SU-DHL-6 (cell line): ENCODE measurements around the gene CDK10.

Experiments used
- H2AFZ ChIP-seq: fragments of 200-600 bp; sonication (generic); 2 replicates; pipeline ENCODE4 v1.6.1; 2014; ENCODE audit warnings: low read depth, mild to moderate bottlenecking, moderate library complexity, mixed read lengths, antibody characterized with exemption, low read length; ENCODE audit not compliant: severe bottlenecking
- H3F3A ChIP-seq: fragments of 200-600 bp; shearing (Covaris generic); 2 replicates; pipeline ENCODE4 v1.6.0; 2016; ENCODE audit warnings: antibody characterized with exemption, mild to moderate bottlenecking; ENCODE audit not compliant: insufficient read depth
- H3K27ac ChIP-seq: fragments of 200-600 bp; sonication (generic); 2 replicates; pipeline ENCODE4 v1.5.1; 2016; ENCODE audit warnings: low read depth, mild to moderate bottlenecking, low read length, moderate library complexity, mixed read lengths
- H3K27me3 ChIP-seq: fragments of 200-600 bp; sonication (generic), shearing (Covaris generic); 2 replicates; pipeline ENCODE4 v1.6.0; 2014; ENCODE audit warnings: mild to moderate bottlenecking, low read length
- H3K36me3 ChIP-seq: fragments of 200-600 bp; sonication (generic); 2 replicates; pipeline ENCODE4 v1.6.1; 2014; ENCODE audit warnings: mild to moderate bottlenecking, low read length, mixed read lengths
- H3K4me2 ChIP-seq: fragments of 300-600, 200-600 bp; shearing (Covaris generic), sonication (generic); 2 replicates; pipeline ENCODE4 v1.6.0; 2014; ENCODE audit warnings: low read length, low read depth, mild to moderate bottlenecking; ENCODE audit not compliant: poor library complexity, severe bottlenecking
- H3K4me3 ChIP-seq: fragments of 200-600 bp; sonication (generic); 2 replicates; pipeline ENCODE4 v1.5.1; 2014; ENCODE audit warnings: antibody characterized with exemption, low read length, mild to moderate bottlenecking, mixed read lengths; ENCODE audit not compliant: insufficient read depth, poor library complexity, severe bottlenecking
- H3K79me2 ChIP-seq: fragments of 200-600 bp; sonication (generic); 2 replicates; pipeline ENCODE4 v1.6.1; 2014; ENCODE audit warnings: mild to moderate bottlenecking, low read length, moderate library complexity; ENCODE audit not compliant: insufficient read depth
- H3K9ac ChIP-seq: fragments of 200-600 bp; sonication (generic); 2 replicates; pipeline ENCODE4 v1.7.0; 2014; ENCODE audit warnings: mild to moderate bottlenecking, low read length
- H3K9me2 ChIP-seq: fragments of 200-600 bp; sonication (generic); replicated peaks from 2 replicates; pipeline ENCODE4 v1.6.1; 2014; ENCODE audit warnings: low read length; ENCODE audit not compliant: insufficient read depth
- H3K9me3 ChIP-seq: fragments of 200-600 bp; sonication (generic); 2 replicates; pipeline ENCODE4 v1.6.1; 2014; ENCODE audit warnings: low read length, mixed read lengths; ENCODE audit not compliant: insufficient read depth
- H4K20me1 ChIP-seq: fragments of 200-600 bp; sonication (generic); 2 replicates; pipeline ENCODE4 v1.6.1; 2014; ENCODE audit warnings: low read depth, mild to moderate bottlenecking, antibody characterized with exemption, low read length, moderate library complexity, mixed read lengths
- EZH2phosphoT487 ChIP-seq: fragments of 200-600 bp; sonication (generic), shearing (Covaris generic); conservative IDR thresholded peaks from 2 replicates; pipeline ENCODE4 v1.6.1; 2018; ENCODE audit warnings: mild to moderate bottlenecking, antibody characterized with exemption, low read length, moderate library complexity, mixed read lengths
- TF ChIP-seq, protein P1 (sequence below): fragments of 200-600 bp; sonication (generic); IDR thresholded peaks from one replicate; pipeline ENCODE4 v1.5.1; 2017; ENCODE audit warnings: antibody characterized with exemption, mild to moderate bottlenecking, low read length, moderate library complexity; ENCODE audit not compliant: insufficient read depth, poor library complexity, severe bottlenecking

Gene CDK10

GRCh38 chr16:89732142-89732917, 45.8 kb downstream of the CDK10 start:
- Histone ChIP-seq H2AFZ (no peak overlapping the region), H3K9me2 (no peaks in the 10 kb centered on the region), H4K20me1 (0 out of 2 replicates have a peak, but pooled peaks cover 2% of the 10 kb centered on the region), H3K36me3 (peaks cover 8% of the 10 kb centered on the region; the same call in 1 of the 2 replicates), H3K9me3 (no peaks in the 10 kb centered on the region), H3K79me2 (no peaks in the 10 kb centered on the region), H3K27ac (no peak overlapping the region), H3F3A (peaks cover 7% of the 10 kb centered on the region; the same call in 1 of the 2 replicates), H3K4me3 (no peak overlapping the region), H3K9ac (no peak overlapping the region), H3K27me3 (no peaks in the 10 kb centered on the region), H3K4me2 (no peak overlapping the region)
- TF ChIP-seq, protein P1, sequence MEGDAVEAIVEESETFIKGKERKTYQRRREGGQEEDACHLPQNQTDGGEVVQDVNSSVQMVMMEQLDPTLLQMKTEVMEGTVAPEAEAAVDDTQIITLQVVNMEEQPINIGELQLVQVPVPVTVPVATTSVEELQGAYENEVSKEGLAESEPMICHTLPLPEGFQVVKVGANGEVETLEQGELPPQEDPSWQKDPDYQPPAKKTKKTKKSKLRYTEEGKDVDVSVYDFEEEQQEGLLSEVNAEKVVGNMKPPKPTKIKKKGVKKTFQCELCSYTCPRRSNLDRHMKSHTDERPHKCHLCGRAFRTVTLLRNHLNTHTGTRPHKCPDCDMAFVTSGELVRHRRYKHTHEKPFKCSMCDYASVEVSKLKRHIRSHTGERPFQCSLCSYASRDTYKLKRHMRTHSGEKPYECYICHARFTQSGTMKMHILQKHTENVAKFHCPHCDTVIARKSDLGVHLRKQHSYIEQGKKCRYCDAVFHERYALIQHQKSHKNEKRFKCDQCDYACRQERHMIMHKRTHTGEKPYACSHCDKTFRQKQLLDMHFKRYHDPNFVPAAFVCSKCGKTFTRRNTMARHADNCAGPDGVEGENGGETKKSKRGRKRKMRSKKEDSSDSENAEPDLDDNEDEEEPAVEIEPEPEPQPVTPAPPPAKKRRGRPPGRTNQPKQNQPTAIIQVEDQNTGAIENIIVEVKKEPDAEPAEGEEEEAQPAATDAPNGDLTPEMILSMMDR = no peak

DNA sequence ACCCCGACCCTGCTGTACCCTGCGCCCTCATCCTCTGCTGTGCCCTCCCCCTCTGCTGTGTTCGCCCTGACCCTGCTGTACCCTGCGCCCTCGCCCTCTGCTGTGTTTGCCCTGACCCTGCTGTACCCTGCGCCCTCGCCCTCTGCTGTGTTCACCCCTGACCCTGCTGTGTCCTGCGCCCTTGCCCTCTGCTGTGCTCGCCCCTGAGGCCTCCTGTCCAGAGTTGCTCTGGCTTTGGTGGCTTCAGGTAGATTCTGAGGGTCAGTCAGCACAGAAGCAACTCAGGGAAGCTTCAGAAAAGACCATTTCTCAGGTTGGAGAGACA, 46.4 kb downstream of the CDK10 start:
- Histone ChIP-seq H3K9me2 (no peaks in the 10 kb centered on the region), H3K27me3 (no peaks in the 10 kb centered on the region), H3K79me2 (no peaks in the 10 kb centered on the region), H3K9ac (no peak overlapping the region), H3K4me3 (no peak overlapping the region), H3F3A (peaks cover 7% of the 10 kb centered on the region; the same call in 1 of the 2 replicates), H2AFZ (no peak overlapping the region), H3K4me2 (no peak overlapping the region), H3K27ac (no peak overlapping the region), H3K9me3 (no peaks in the 10 kb centered on the region), H3K36me3 (peaks cover 8% of the 10 kb centered on the region; the same call in 1 of the 2 replicates), H4K20me1 (0 out of 2 replicates have a peak, but pooled peaks cover 2% of the 10 kb centered on the region)
- TF ChIP-seq, protein P1 = no peak
- TF ChIP-seq EZH2phosphoT487 = no peak

GRCh38 chr16:89733322-89733721, 46.8 kb downstream of the CDK10 start:
- TF ChIP-seq, protein P1 = no peak
- no peak for TF ChIP-seq EZH2phosphoT487
- H3K27me3 ChIP-seq = no peaks in the 10 kb centered on the region
- no peak overlapping the region for H3K27ac ChIP-seq

More at GRCh38 chr16:89733322-89733721, 46.8 kb downstream of the CDK10 start:
- H3K9me3 ChIP-seq = no peaks in the 10 kb centered on the region
- no peak overlapping the region for H3K9ac ChIP-seq
- H2AFZ ChIP-seq = no peak overlapping the region
- H4K20me1 ChIP-seq = 0 out of 2 replicates have a peak, but pooled peaks cover 2% of the 10 kb centered on the region
- H3K79me2 ChIP-seq = no peaks in the 10 kb centered on the region
- peaks cover 8% of the 10 kb centered on the region; the same call in 1 of the 2 replicates for H3K36me3 ChIP-seq
- H3F3A ChIP-seq = peaks cover 7% of the 10 kb centered on the region; the same call in 1 of the 2 replicates
- H3K9me2 ChIP-seq = no peaks in the 10 kb centered on the region
- H3K4me3 ChIP-seq = no peak overlapping the region
- no peak overlapping the region for H3K4me2 ChIP-seq
